ENCODE results near the gene WNT3. TPM values are rescaled to one million over a fixed set of nuclear protein-coding genes. Genes with fewer than 3 reads are reported as not detected.
A peak's percentile ranks its signal among the peaks of the same experiment; 100 is the strongest.

Gene WNT3
- total and polyA plus RNA-seq, 10 of the 15 experiments (the other 5 are each of a cell fraction or from before 2014, with no cell fraction given), result 0.01 to 0.03 TPM; not detected in 8

GRCh38 chr17:46866325-46866724 lies 47.8 kb upstream of the WNT3 start:
- POLR2A ChIA-PET, result no interaction called here

More at GRCh38 chr17:46866325-46866724, 47.8 kb upstream of the WNT3 start:
- FAIRE-seq (no peak), ATAC-seq (no peak), DNase-seq (ENCODE audit: low read depth, low spot score) (no peak)
- Histone ChIP-seq H3K36me3 (ENCODE audit: control insufficient read depth in 2 of 2, insufficient read depth in 2 of 2, low read length in 1 of 2) (no peaks in the 10 kb centered on the region), H3K27me3 (replicated peaks in 1 of 2; ENCODE audit: control insufficient read depth in 2 of 2, insufficient read depth in 2 of 2, low read length in 1 of 2) (peaks cover 0 to 2% of the 10 kb centered on the region in 2 experiments; a peak in 2 of 4 replicates), H3K79me2 (ENCODE audit: control insufficient read depth, insufficient read depth, low read length) (no peaks in the 10 kb centered on the region), H4K20me1 (ENCODE audit: control insufficient read depth, insufficient read depth) (no peaks in the 10 kb centered on the region), H3K9me3 (replicated peaks; ENCODE audit: control insufficient read depth, insufficient read depth, low read length) (no peaks in the 10 kb centered on the region), H3K9ac (ENCODE audit: control insufficient read depth, insufficient read depth, low read length) (no peak overlapping the region), H3K4me1 (ENCODE audit: control insufficient read depth, insufficient read depth, low read length) (no peaks in the 10 kb centered on the region), H3K4me2 (ENCODE audit: control insufficient read depth, insufficient read depth) (no peak overlapping the region), H3K27ac (ENCODE audit: control insufficient read depth, insufficient read depth) (no peak overlapping the region), H3K4me3 (no peak overlapping the region), H2AFZ (ENCODE audit: control insufficient read depth, low read depth, low read length) (no peak overlapping the region)
- no TSS peak for BruUV-seq (replicated peaks)
- ChIA-PET SMC1A (ENCODE audit: uncharacterized antibody, unreplicated experiment) (no interaction called here), CTCF (interaction anchor here (0.9 kb wide), 1 partner anchor 31 kb away, joined by 3 read pairs; no protein-coding TSS in a partner anchor), RAD21 (ENCODE audit: unreplicated experiment) (no interaction called here)
- in situ Hi-C loops (cut with MboI) (no loop called here), intact Hi-C loops (cut with micrococcal nuclease; ENCODE audit: unreplicated experiment) (no loop called here)
- TF ChIP-seq TCF3 (IDR thresholded peaks at IDR 0.05; ENCODE audit: borderline replicate concordance, insufficient read depth, low read depth, low read length) (no peak), KAT2A (conservative IDR thresholded peaks at IDR 0.05; ENCODE audit: control insufficient read depth, low read depth, low read length) (no peak), TCF7 (IDR thresholded peaks at IDR 0.05; ENCODE audit: borderline replicate concordance) (no peak), GABPA (IDR thresholded peaks at IDR 0.05; ENCODE audit: low read depth) (no peak), ZNF274 (IDR thresholded peaks at IDR 0.05; ENCODE audit: insufficient read depth, insufficient read length) (no peak), E4F1 (IDR thresholded peaks at IDR 0.05; ENCODE audit: borderline replicate concordance, partially characterized antibody) (peak; percentile 23), SP1 (IDR thresholded peaks at IDR 0.05; ENCODE audit: low read depth, low read length) (no peak), NKRF (conservative IDR thresholded peaks at IDR 0.05) (no peak), IRF3 (IDR thresholded peaks at IDR 0.05) (no peak), MXI1 (IDR thresholded peaks at IDR 0.05; ENCODE audit: low read depth, low read length) (no peak), SMC3 (IDR thresholded peaks at IDR 0.05; ENCODE audit: borderline replicate concordance, low read length) (no peak), RCOR1 (conservative IDR thresholded peaks at IDR 0.05; ENCODE audit: low read depth, low read length) (no peak), BCL3 (IDR thresholded peaks at IDR 0.05; ENCODE audit: borderline replicate concordance, insufficient read depth, low read depth, low read length, poor library complexity, severe bottlenecking) (peak; percentile 83), RB1 (IDR thresholded peaks at IDR 0.05; ENCODE audit: borderline replicate concordance) (no peak)
- 31% methylated on average over 8 of the region's 8 CpGs for WGBS (ENCODE audit: insufficient coverage, insufficient replicate concordance, low lambda C conversion rate, missing lambda C conversion rate)

Data from GM12878 (cell line).